Measurements from ENCODE around the gene IL17RD. TPM values are rescaled to one million over a fixed set of nuclear protein-coding genes. Genes with fewer than 3 reads are reported as not detected.

IL17RD gene
- total RNA-seq, 1 donor from 2014 or later: 1.1 TPM

DNA sequence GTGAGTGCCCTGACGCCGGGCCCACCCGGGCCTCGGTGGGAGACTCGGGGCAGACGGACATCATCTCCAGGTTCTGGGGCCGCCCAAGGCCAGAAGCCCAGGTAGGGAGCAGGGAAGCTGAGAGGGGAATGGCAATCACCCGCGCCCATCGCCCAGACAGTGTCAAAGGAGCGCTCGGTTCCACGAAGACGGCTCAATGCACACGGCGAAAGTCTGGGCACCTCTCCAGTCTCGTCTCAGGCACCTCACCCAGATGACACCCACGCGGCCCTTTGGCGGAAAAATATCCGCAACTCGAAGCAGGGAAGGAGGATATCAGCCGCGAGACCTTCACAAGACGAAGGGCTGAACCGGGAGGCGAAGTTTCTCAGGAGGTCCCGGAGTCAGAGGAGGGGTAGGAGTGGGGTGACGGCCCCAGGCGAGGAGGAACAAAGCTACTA lies 916 bp downstream of the IL17RD start:
- no peak overlapping the region for H3K27ac ChIP-seq
- peaks cover 11% of the 10 kb centered on the region for H3K27me3 ChIP-seq
- no peak for DNase-seq
- intact Hi-C loops (cut with DNase I): no loop called here
- no peaks in the 10 kb centered on the region for H3K36me3 ChIP-seq
- ATAC-seq: peak; percentile 4
- peaks cover 25% of the 10 kb centered on the region for H3K4me1 ChIP-seq
- H3K9me3 ChIP-seq: no peaks in the 10 kb centered on the region
- peak overlapping the region; percentile 65 for H3K4me3 ChIP-seq
- TF ChIP-seq, protein P1, sequence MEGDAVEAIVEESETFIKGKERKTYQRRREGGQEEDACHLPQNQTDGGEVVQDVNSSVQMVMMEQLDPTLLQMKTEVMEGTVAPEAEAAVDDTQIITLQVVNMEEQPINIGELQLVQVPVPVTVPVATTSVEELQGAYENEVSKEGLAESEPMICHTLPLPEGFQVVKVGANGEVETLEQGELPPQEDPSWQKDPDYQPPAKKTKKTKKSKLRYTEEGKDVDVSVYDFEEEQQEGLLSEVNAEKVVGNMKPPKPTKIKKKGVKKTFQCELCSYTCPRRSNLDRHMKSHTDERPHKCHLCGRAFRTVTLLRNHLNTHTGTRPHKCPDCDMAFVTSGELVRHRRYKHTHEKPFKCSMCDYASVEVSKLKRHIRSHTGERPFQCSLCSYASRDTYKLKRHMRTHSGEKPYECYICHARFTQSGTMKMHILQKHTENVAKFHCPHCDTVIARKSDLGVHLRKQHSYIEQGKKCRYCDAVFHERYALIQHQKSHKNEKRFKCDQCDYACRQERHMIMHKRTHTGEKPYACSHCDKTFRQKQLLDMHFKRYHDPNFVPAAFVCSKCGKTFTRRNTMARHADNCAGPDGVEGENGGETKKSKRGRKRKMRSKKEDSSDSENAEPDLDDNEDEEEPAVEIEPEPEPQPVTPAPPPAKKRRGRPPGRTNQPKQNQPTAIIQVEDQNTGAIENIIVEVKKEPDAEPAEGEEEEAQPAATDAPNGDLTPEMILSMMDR (IDR thresholded peaks at IDR 0.05): no peak

DNA sequence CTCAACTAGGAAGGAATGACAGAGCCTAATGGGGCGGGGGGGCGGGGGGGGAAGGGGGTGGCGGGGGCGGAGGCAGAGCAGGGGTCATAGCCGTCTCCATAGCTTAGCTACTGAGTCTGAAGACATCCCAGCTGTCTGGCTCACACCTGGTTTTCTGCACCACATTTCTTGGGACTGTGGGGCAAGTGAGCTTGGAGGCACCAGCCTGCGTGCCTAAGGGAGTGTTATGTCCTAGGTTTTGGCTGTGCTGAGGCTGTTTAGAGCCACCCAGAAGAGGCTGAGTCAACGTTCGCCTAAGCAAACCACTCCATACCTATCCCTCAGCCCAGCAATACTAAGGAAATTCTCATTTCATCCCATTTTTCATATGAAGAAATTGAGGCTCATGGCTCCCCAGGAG lies 1.4 kb downstream of the IL17RD start:
- intact Hi-C loops (cut with DNase I): no loop called here
- ATAC-seq: no peak
- DNase-seq: no peak
- Histone ChIP-seq H3K4me3 (peak overlapping the region; percentile 65), H3K9me3 (no peaks in the 10 kb centered on the region), H3K27me3 (peaks cover 11% of the 10 kb centered on the region), H3K36me3 (no peaks in the 10 kb centered on the region), H3K27ac (no peak overlapping the region), H3K4me1 (peaks cover 28% of the 10 kb centered on the region)
- TF ChIP-seq, protein P1 (IDR thresholded peaks at IDR 0.05): no peak

DNA sequence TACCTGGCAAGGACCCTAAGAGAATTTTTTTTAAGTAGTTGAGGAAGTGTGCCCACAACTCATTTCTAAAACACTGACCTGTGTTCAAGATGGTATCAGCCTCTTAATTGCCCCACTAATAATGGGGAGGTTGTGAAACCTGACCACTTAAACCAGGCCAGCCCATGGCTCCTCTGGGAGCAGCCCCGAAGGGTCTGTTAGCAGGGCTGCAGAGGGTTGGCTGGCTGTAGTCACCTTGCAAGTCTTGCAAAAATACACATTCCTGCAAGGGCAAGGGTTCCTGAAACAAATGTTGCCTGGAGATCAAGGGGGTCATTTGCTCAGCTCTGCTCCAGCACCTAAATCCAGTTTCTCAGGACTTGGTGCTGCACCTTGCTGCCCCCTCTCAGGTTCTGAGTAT lies 3.2 kb downstream of the IL17RD start:
- peaks cover 28% of the 10 kb centered on the region for H3K4me1 ChIP-seq
- H3K4me3 ChIP-seq: no peak overlapping the region
- DNase-seq (no peak), ATAC-seq (no peak)
- intact Hi-C loops (cut with DNase I): no loop called here
- no peaks in the 10 kb centered on the region for H3K36me3 ChIP-seq
- no peaks in the 10 kb centered on the region for H3K9me3 ChIP-seq
- TF ChIP-seq, protein P1 (IDR thresholded peaks at IDR 0.05): no peak
- H3K27me3 ChIP-seq: peaks cover 8% of the 10 kb centered on the region
- no peak overlapping the region for H3K27ac ChIP-seq

DNA sequence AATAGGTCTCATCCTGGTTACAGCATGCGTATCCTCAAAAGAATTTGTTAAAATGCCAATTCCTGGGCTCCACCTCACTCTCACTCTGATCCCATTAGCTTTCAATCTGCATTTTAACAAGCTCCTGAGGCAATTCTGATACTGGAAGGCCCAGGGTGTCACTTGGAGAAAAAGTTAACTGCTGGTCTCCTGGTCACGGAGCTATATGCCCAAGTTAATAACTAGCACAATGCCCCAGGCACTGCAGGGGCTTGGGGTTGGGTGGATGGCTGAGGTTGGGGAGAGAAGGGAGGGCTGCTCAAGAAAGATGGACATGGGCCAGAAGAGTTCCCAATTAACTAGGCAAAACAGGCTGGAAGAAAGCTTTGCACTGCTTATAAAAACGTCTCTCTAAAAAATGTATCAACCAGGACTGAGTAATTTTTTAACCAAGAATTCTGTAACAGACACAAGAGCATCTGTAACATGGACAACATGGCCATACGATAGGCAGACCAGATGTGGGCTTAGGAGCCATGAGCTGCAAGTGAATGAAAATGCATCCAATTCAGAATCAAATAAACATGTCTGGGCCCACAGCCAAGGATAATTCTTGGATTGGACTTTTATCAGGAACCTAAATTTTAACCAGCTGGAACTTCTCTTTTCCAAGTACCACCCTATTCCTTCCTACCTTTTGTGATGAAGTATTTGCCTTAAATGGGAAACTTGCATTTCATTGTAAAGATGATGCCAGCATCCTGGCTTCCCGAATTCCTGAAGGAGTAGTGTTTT lies 4.2 kb downstream of the IL17RD start:
- H3K27me3 ChIP-seq: peaks cover 8% of the 10 kb centered on the region
- intact Hi-C loops (cut with DNase I): no loop called here
- peaks cover 28% of the 10 kb centered on the region for H3K4me1 ChIP-seq
- ATAC-seq: no peak
- no peaks in the 10 kb centered on the region for H3K36me3 ChIP-seq
- DNase-seq: no peak
- no peak overlapping the region for H3K4me3 ChIP-seq
- TF ChIP-seq, protein P1 (IDR thresholded peaks at IDR 0.05): no peak
- H3K9me3 ChIP-seq: no peaks in the 10 kb centered on the region
- no peak overlapping the region for H3K27ac ChIP-seq

DNA sequence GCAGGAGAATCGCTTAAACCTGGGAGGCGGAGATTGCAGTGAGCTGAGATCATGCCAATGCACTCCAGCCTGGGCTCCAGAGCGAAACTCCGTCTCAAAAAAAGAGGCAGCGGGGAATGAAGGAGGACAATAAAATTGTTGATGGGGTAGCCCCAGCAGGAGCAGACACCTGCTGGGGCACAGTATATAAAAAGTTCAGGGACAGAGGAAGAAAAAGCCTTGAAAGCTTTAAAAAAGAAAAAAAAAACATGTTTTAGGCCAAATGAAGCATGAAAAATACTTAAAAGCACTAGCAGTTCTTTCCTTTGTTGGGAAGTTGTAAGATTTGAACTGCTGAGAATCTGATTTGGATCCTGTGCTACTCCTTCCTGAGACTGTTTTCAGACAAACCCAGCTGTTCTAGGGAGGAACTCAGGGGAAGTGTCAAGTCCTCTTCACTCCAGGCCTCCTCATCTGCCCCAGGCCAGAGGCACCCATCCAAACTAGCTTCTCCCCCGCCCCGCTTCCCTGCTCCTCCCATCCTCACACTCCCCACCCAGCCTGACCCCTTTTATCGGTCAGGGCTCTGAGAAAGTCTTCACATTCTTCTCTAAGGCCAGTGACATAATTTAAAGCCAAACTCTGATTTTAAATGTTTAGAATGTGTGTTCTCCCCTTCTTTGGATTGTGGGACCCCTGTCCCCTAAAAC lies 4.9 kb downstream of the IL17RD start:
- Histone ChIP-seq H3K36me3 (no peaks in the 10 kb centered on the region), H3K9me3 (no peaks in the 10 kb centered on the region), H3K4me3 (no peak overlapping the region), H3K4me1 (peaks cover 28% of the 10 kb centered on the region), H3K27me3 (peaks cover 8% of the 10 kb centered on the region), H3K27ac (no peak overlapping the region)
- intact Hi-C loops (cut with DNase I): no loop called here
- TF ChIP-seq, protein P1 (IDR thresholded peaks at IDR 0.05): no peak
- DNase-seq (no peak), ATAC-seq (no peak)

Measured in upper lobe of right lung (tissue), 1 donor.